IPS DF 19.7 (cell line): ENCODE results near the gene TEX22.

ENCODE experiments used
- DNase-seq: peaks from one replicate; pipeline ENCODE4 v3.0.0-alpha.2; 2013; ENCODE audit warnings: low read depth, low spot score

TEX22 gene

DNA sequence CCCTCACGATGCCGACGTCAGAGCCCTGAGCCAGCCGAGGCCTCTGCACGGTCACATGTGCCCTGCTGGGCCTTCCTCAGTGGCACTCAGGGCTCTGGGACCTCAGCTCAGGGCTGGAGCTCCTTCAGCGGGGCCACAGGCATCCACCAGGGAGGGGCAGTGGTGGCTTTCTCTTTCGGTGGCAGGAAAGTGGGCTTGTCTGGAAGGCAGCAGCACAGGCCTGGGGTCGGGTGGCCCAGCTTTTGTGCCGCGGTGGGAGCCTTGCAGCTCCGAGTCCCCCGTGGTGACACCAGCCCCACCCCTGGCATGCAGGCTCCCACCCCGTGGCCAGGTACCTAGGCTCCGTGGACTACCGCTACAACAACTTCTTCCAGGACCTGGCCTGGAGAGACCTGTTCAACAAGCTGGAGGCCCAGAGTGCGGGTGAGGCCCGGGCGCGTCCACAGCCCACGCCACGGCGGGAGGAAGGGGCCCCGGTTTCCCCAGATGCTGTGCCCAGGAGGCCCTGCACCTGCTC lies 14.2 kb upstream of the TEX22 start:
- DNase-seq: no peak

GRCh38 chr14:105384605-105385321 lies 13.6 kb upstream of the TEX22 start:
- no peak for DNase-seq

GRCh38 chr14:105385322-105385637 lies 13.1 kb upstream of the TEX22 start:
- DNase-seq: no peak

GRCh38 chr14:105385698-105386365 lies 12.5 kb upstream of the TEX22 start:
- no peak for DNase-seq

GRCh38 chr14:105386581-105387529 lies 11.5 kb upstream of the TEX22 start:
- DNase-seq: no peak

DNA sequence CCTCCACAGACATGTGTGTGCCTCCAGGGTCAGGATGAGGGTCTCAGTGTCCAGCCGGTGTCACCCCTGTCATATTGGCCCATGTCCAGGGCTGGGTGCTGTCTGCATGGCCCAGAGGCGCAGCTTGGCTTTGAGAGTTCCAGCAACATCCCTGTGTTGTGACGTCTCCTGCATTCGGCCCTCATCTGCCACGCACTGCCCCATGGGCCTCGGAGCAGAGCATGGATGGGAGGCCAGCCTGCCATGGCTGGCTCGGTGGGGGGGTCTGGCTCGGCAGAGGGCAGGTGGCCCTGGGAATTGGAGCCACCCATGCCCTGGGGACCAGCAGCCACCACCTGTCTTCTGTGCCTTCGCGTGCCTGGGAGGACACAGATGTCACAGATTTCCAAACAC lies 10.8 kb upstream of the TEX22 start:
- no peak for DNase-seq

DNA sequence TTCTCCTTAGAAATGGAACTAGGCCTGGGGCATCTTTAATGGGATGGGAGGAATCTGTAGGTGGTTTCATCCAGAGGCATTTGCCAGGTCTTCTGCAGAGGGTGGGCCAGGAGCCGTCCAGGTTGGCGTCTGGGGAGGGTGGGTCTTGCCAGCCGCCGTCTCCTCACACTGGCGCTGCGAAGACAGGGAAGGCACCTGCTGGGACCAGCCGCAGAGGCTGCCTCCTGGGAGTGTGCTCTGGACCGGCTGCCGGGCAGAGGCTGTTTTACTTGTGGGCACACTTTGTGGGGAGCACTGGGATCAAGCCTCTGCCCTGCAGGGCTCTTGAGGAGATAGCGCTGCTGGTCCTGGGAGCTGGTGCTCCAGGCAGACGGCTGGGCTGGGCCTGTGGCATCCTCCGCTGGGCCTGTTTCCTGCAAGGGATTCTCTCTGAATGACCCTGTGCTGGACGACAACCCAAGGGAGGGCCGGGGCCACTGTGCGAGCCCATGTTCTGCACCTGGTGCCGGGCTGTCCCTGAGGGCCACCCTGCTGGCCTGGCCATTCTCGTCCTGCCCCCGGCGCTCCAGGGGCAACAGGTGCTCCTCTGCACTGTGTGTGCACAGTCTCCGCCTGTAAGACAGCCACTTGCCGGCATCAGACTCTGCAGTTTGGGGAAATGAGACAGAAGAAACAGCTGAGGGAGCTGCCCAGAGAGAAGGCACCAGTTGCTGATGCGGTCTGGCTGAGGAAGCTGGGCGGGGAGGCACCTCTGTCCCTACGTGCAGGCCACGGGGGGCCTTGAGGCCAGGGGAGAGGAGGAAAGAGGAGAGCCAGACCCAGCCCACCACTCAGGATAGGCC lies 10.0 kb upstream of the TEX22 start:
- no peak for DNase-seq

- DNase-seq: no peak
Observed at GRCh38 chr14:105388976-105389375, 9.4 kb upstream of the TEX22 start.

GRCh38 chr14:105389534-105389933 lies 8.8 kb upstream of the TEX22 start:
- DNase-seq: no peak

GRCh38 chr14:105389976-105390848 lies 8.1 kb upstream of the TEX22 start:
- no peak for DNase-seq

DNA sequence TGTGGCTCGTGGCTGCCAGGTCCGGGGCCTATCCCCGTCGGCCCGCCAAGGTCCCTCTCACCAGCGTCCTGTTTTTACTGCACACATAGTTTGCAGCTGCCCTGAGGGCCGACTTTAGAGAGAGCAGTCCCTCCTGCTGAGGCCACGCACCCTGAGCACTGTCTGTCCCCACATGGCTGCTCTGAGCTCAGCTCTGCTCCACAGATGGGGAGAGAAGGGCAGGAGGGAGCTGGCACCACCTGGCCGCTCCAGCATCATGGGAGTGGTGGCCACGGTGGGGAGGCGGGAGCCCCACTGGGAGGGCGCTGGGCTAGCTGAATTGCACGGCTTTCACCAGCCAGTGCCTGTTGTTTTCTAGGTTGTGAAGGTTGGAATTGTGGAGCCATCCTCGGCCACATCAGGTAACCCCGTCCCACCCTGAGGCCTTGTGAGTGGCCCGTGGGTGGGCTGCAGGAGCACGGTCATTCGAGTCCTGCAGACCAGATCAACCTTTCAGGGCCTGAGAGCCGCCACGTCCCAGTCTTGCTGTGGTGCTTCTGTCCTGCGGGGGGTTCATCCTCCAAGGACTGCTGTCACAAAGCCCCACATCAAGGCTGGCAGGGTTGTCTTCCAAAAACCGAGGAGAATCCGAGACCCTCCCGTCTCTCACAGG lies 7.4 kb upstream of the TEX22 start:
- DNase-seq: no peak

GRCh38 chr14:105391541-105391940 lies 6.8 kb upstream of the TEX22 start:
- DNase-seq: no peak

GRCh38 chr14:105392131-105393090 lies 5.9 kb upstream of the TEX22 start:
- DNase-seq: no peak

DNA sequence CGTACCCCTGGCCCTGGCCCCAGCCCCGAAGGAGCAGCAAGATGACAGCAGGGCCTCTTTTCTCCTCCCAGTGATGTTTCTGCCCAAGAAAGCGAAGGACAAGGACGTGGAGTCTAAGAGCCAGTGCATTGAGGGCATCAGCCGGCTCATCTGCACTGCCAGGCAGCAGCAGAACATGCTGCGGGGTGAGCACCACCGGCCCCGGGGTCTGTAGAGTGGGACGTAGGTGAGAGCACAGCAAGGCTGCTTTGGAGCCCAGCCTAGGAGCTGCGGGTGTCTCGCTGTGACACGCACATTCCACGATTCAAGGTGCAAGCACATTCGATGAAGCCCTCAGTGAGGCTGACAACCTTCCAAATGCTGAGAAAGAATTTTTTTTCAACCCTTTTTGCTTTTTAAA lies 5.2 kb upstream of the TEX22 start:
- DNase-seq: no peak

- no peak for DNase-seq
Observed at GRCh38 chr14:105394714-105395537, 3.4 kb upstream of the TEX22 start.

GRCh38 chr14:105395538-105395854 lies 2.8 kb upstream of the TEX22 start:
- no peak for DNase-seq

DNA sequence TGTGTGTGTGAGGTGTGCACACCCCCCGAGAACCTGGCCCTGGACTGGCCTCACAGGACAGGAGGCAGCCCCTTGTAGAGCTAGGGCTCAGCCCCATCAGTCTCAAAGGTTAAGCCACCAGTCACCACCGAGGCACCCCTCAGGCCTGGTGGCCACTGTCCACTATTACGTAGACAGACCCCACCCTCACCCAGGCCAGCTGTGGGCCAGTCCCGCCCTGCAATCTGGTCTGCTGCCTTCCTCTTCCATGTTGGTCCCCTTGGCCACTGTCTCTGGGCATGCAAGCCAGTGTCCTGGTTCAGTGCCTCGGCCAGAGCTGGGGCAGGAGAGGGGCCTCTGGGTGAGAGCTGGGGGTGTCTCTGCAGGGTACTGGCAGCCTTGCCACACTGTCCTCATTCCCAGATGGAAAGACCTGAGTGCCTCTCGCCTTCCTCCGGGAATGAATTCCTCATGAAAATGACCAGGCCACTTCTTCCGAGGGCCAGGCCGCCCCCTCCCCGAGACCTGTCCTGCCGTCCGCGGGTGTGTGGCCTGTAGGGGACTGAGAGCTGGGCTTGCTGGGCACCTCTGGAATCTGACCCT lies 897 bp upstream of the TEX22 start:
- DNase-seq: no peak
